ENCODE measurements around the gene ERG. TPM values are rescaled to one million over a fixed set of nuclear protein-coding genes. Genes with fewer than 3 reads are reported as not detected.

Gene ERG
- total RNA-seq, 1 experiment from 2014 or later: 4.5 TPM

GRCh38 chr21:38440746-38441145, 57.5 kb downstream of the ERG start:
- Mint-ChIP-seq H3K27ac (no peak overlapping the region), H3K4me3 (no peak overlapping the region), H3K9me3 (no peaks in the 10 kb centered on the region), H3K27me3 (ENCODE audit: low read depth) (peaks cover 8% of the 10 kb centered on the region), H3K36me3 (no peaks in the 10 kb centered on the region; the same call in 1 of the 2 replicates), H3K4me1 (0 out of 2 replicates have a peak, but pooled peaks cover 18% of the 10 kb centered on the region)
- no peak for ATAC-seq
- TF ChIP-seq ZNF219 (CRISPR knock-in tag; IDR thresholded peaks at IDR 0.05; ENCODE audit: borderline replicate concordance) (no peak), FOXP1 (CRISPR knock-in tag; IDR thresholded peaks at IDR 0.05; ENCODE audit: borderline replicate concordance) (no peak), OVOL2 (CRISPR knock-in tag; IDR thresholded peaks at IDR 0.05; ENCODE audit: borderline replicate concordance) (no peak)
- TF ChIP-seq, protein P1, sequence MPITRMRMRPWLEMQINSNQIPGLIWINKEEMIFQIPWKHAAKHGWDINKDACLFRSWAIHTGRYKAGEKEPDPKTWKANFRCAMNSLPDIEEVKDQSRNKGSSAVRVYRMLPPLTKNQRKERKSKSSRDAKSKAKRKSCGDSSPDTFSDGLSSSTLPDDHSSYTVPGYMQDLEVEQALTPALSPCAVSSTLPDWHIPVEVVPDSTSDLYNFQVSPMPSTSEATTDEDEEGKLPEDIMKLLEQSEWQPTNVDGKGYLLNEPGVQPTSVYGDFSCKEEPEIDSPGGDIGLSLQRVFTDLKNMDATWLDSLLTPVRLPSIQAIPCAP (CRISPR knock-in tag; IDR thresholded peaks at IDR 0.05): no peak
- TF ChIP-seq, protein P2, sequence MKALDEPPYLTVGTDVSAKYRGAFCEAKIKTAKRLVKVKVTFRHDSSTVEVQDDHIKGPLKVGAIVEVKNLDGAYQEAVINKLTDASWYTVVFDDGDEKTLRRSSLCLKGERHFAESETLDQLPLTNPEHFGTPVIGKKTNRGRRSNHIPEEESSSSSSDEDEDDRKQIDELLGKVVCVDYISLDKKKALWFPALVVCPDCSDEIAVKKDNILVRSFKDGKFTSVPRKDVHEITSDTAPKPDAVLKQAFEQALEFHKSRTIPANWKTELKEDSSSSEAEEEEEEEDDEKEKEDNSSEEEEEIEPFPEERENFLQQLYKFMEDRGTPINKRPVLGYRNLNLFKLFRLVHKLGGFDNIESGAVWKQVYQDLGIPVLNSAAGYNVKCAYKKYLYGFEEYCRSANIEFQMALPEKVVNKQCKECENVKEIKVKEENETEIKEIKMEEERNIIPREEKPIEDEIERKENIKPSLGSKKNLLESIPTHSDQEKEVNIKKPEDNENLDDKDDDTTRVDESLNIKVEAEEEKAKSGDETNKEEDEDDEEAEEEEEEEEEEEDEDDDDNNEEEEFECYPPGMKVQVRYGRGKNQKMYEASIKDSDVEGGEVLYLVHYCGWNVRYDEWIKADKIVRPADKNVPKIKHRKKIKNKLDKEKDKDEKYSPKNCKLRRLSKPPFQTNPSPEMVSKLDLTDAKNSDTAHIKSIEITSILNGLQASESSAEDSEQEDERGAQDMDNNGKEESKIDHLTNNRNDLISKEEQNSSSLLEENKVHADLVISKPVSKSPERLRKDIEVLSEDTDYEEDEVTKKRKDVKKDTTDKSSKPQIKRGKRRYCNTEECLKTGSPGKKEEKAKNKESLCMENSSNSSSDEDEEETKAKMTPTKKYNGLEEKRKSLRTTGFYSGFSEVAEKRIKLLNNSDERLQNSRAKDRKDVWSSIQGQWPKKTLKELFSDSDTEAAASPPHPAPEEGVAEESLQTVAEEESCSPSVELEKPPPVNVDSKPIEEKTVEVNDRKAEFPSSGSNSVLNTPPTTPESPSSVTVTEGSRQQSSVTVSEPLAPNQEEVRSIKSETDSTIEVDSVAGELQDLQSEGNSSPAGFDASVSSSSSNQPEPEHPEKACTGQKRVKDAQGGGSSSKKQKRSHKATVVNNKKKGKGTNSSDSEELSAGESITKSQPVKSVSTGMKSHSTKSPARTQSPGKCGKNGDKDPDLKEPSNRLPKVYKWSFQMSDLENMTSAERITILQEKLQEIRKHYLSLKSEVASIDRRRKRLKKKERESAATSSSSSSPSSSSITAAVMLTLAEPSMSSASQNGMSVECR (CRISPR knock-in tag; IDR thresholded peaks at IDR 0.05; ENCODE audit: borderline replicate concordance): no peak
- TF ChIP-seq, protein P3, sequence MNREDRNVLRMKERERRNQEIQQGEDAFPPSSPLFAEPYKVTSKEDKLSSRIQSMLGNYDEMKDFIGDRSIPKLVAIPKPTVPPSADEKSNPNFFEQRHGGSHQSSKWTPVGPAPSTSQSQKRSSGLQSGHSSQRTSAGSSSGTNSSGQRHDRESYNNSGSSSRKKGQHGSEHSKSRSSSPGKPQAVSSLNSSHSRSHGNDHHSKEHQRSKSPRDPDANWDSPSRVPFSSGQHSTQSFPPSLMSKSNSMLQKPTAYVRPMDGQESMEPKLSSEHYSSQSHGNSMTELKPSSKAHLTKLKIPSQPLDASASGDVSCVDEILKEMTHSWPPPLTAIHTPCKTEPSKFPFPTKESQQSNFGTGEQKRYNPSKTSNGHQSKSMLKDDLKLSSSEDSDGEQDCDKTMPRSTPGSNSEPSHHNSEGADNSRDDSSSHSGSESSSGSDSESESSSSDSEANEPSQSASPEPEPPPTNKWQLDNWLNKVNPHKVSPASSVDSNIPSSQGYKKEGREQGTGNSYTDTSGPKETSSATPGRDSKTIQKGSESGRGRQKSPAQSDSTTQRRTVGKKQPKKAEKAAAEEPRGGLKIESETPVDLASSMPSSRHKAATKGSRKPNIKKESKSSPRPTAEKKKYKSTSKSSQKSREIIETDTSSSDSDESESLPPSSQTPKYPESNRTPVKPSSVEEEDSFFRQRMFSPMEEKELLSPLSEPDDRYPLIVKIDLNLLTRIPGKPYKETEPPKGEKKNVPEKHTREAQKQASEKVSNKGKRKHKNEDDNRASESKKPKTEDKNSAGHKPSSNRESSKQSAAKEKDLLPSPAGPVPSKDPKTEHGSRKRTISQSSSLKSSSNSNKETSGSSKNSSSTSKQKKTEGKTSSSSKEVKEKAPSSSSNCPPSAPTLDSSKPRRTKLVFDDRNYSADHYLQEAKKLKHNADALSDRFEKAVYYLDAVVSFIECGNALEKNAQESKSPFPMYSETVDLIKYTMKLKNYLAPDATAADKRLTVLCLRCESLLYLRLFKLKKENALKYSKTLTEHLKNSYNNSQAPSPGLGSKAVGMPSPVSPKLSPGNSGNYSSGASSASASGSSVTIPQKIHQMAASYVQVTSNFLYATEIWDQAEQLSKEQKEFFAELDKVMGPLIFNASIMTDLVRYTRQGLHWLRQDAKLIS (CRISPR knock-in tag; IDR thresholded peaks at IDR 0.05; ENCODE audit: borderline replicate concordance): no peak
- CTCF ChIA-PET: no interaction called here
- POLR2A ChIA-PET: interaction anchor here (0.7 kb wide), 1 partner anchor 157 kb away, joined by 7 read pairs; no protein-coding TSS in a partner anchor
- no peak for DNase-seq (ENCODE audit: low spot score)

- TF ChIP-seq ATF1 (CRISPR knock-in tag; IDR thresholded peaks at IDR 0.05): no peak
- TF ChIP-seq, protein P4, sequence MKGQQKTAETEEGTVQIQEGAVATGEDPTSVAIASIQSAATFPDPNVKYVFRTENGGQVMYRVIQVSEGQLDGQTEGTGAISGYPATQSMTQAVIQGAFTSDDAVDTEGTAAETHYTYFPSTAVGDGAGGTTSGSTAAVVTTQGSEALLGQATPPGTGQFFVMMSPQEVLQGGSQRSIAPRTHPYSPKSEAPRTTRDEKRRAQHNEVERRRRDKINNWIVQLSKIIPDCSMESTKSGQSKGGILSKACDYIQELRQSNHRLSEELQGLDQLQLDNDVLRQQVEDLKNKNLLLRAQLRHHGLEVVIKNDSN (CRISPR knock-in tag; IDR thresholded peaks at IDR 0.05): no peak
- Mint-ChIP-seq H3K27ac (no peak overlapping the region), H3K27me3 (ENCODE audit: low read depth) (peaks cover under 1% of the 10 kb centered on the region), H3K36me3 (no peaks in the 10 kb centered on the region; the same call in 1 of the 2 replicates), H3K4me1 (0 out of 2 replicates have a peak, but pooled peaks cover 13% of the 10 kb centered on the region), H3K9me3 (no peaks in the 10 kb centered on the region), H3K4me3 (no peak overlapping the region)
- DNase-seq (ENCODE audit: low spot score) (no peak), ATAC-seq (no peak)
- POLR2A ChIA-PET: no interaction called here
- CTCF ChIA-PET: no interaction called here
Measured at GRCh38 chr21:38439957-38440356, 58.3 kb downstream of the ERG start.

- CTCF ChIA-PET: no interaction called here
- Mint-ChIP-seq H3K36me3 (no peaks in the 10 kb centered on the region; the same call in 1 of the 2 replicates), H3K4me3 (no peak overlapping the region), H3K27ac (no peak overlapping the region), H3K27me3 (ENCODE audit: low read depth) (no peaks in the 10 kb centered on the region), H3K9me3 (no peaks in the 10 kb centered on the region), H3K4me1 (0 out of 2 replicates have a peak, but pooled peaks cover 11% of the 10 kb centered on the region)
- DNase-seq (ENCODE audit: low spot score) (no peak), ATAC-seq (no peak)
- TF ChIP-seq STAT6 (CRISPR knock-in tag; conservative IDR thresholded peaks at IDR 0.05; ENCODE audit: low read depth): no peak
- TF ChIP-seq ZNF416 (CRISPR knock-in tag; IDR thresholded peaks at IDR 0.05): no peak
- POLR2A ChIA-PET: no interaction called here
Measured at GRCh38 chr21:38439426-38439825, 58.9 kb downstream of the ERG start.

All from WTC11 (cell line).